ENCODE results near the gene NHSL1. TPM values are rescaled to one million over a fixed set of nuclear protein-coding genes. Genes with fewer than 3 reads are reported as not detected.
A peak's percentile ranks its signal among the peaks of the same experiment; 100 is the strongest.
"Not testable (repeated sequence)": the region's sequence is repeated elsewhere in the genome, so short reads cannot be mapped to it uniquely, and the experiment has no call there.

The NHSL1 gene
- total and polyA plus RNA-seq, 2 donors = 0.85 to 1.4 TPM

DNA sequence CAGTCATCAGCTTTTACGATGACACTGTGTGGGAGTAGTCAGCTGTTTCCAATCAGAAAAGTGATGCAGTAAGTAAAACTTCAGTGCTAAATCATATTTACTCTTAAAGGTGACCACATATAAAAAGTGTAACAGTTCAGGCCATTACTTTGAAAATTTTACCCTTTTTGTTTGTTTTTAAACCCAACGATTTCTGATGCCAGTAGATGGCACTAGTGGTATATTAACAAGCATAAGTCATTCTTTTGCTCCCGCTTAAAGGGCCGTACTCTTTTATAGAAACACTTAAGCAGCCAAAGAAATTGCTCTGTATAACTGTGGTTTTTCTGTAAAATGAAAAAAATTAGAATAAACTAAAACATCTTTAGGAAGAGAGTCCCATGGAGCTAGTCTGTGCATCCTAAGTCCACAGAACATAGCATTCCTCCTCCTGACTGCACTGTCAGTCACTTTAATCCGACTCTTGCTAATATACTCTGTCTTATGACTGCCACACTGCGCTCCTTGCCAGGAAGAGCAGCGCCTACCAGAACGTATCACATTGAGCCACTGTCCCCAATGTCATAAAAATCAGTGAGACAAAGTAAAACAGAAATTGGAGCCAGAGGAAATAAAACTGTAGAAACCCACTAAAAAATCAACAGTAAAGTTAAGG, 70.2 kb downstream of the NHSL1 start:
- Histone ChIP-seq H3K27me3 (ENCODE audit: control insufficient read depth in 2 of 2, insufficient read depth in 1 of 2, low read length in 1 of 2) (no peaks in the 10 kb centered on the region), H3K4me1 (ENCODE audit: control insufficient read depth in 2 of 2, insufficient read depth in 2 of 2, low read length in 2 of 2) (no peaks in the 10 kb centered on the region), H3K9me3 (ENCODE audit: control insufficient read depth in 2 of 2, insufficient read depth in 1 of 2, low read length in 1 of 2) (no peaks in the 10 kb centered on the region), H3K36me3 (ENCODE audit: control insufficient read depth in 2 of 2, insufficient read depth in 2 of 2, low read length in 1 of 2) (no peaks in the 10 kb centered on the region), H3K4me3 (ENCODE audit: low read length in 2 of 2) (no peak overlapping the region), H3K27ac (ENCODE audit: low read depth in 1 of 2, low read length in 1 of 2) (no peak overlapping the region)
- DNase-seq (ENCODE audit: low read depth in 6 of 9, low spot score in 9 of 9) = peak in 6 of 9 donors; percentile 25 to 60 (median 28)
- WGBS = 64% methylated on average over 8 of the region's 8 CpGs

- no peak overlapping the region for H3K4me3 ChIP-seq (ENCODE audit: low read length in 2 of 2)
Observed at GRCh38 chr6:138427701-138428100, 71.6 kb downstream of the NHSL1 start.

GRCh38 chr6:138426500-138427123, 72.7 kb downstream of the NHSL1 start:
- Histone ChIP-seq H3K27ac (ENCODE audit: low read depth in 1 of 2, low read length in 1 of 2) (no peak overlapping the region), H3K36me3 (ENCODE audit: control insufficient read depth in 2 of 2, insufficient read depth in 2 of 2, low read length in 1 of 2) (no peaks in the 10 kb centered on the region), H3K4me3 (ENCODE audit: low read length in 2 of 2) (no peak overlapping the region), H3K4me1 (ENCODE audit: control insufficient read depth in 2 of 2, insufficient read depth in 2 of 2, low read length in 2 of 2) (no peaks in the 10 kb centered on the region), H3K9me3 (ENCODE audit: control insufficient read depth in 2 of 2, insufficient read depth in 1 of 2, low read length in 1 of 2) (no peaks in the 10 kb centered on the region), H3K27me3 (ENCODE audit: control insufficient read depth in 2 of 2, insufficient read depth in 1 of 2, low read length in 1 of 2) (no peaks in the 10 kb centered on the region)
- WGBS = 93% methylated on average over 5 of the region's 5 CpGs
- no peak for DNase-seq (ENCODE audit: low read depth in 6 of 9, low spot score in 9 of 9)

More at GRCh38 chr6:138427701-138428100, 71.6 kb downstream of the NHSL1 start:
- no peaks in the 10 kb centered on the region for H3K9me3 ChIP-seq (ENCODE audit: control insufficient read depth in 2 of 2, insufficient read depth in 1 of 2, low read length in 1 of 2)
- no peaks in the 10 kb centered on the region for H3K36me3 ChIP-seq (ENCODE audit: control insufficient read depth in 2 of 2, insufficient read depth in 2 of 2, low read length in 1 of 2)
- H3K27me3 ChIP-seq (ENCODE audit: control insufficient read depth in 2 of 2, insufficient read depth in 1 of 2, low read length in 1 of 2) = no peaks in the 10 kb centered on the region
- H3K27ac ChIP-seq (ENCODE audit: low read depth in 1 of 2, low read length in 1 of 2) = no peak overlapping the region
- no peaks in the 10 kb centered on the region for H3K4me1 ChIP-seq (ENCODE audit: control insufficient read depth in 2 of 2, insufficient read depth in 2 of 2, low read length in 2 of 2)
- WGBS = 97% methylated on average over 8 of the region's 8 CpGs
- DNase-seq (ENCODE audit: low read depth in 6 of 9, low spot score in 9 of 9) = no peak

DNA sequence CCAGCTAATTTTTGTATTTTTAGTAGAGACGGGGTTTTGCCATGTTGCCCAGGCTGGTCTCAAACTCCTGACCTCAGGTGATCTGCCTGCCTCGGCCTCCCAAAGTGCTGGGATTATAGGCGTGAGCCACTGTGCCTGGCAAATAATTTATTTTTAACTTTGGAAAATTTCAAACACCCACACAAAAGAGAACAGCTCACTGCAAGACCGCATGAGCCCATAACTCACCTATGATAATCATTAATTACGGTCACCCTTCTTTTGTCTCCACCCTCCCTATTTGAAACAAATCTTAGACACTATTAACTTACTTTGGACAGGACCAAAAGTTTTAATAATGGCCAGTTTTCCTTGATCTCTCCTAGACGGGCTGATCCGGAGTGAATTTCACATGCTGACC, 74.0 kb downstream of the NHSL1 start:
- not testable (repeated sequence) for H3K36me3 ChIP-seq (ENCODE audit: control insufficient read depth in 2 of 2, insufficient read depth in 2 of 2, low read length in 1 of 2); H3K9me3 ChIP-seq (ENCODE audit: control insufficient read depth in 2 of 2, insufficient read depth in 1 of 2, low read length in 1 of 2); H3K4me1 ChIP-seq (ENCODE audit: control insufficient read depth in 2 of 2, insufficient read depth in 2 of 2, low read length in 2 of 2); H3K27ac ChIP-seq (ENCODE audit: low read depth in 1 of 2, low read length in 1 of 2); DNase-seq (ENCODE audit: low read depth in 6 of 9, low spot score in 9 of 9); H3K4me3 ChIP-seq (ENCODE audit: low read length in 2 of 2); H3K27me3 ChIP-seq (ENCODE audit: control insufficient read depth in 2 of 2, insufficient read depth in 1 of 2, low read length in 1 of 2)
- 97% methylated on average over 7 of the region's 7 CpGs for WGBS

DNA sequence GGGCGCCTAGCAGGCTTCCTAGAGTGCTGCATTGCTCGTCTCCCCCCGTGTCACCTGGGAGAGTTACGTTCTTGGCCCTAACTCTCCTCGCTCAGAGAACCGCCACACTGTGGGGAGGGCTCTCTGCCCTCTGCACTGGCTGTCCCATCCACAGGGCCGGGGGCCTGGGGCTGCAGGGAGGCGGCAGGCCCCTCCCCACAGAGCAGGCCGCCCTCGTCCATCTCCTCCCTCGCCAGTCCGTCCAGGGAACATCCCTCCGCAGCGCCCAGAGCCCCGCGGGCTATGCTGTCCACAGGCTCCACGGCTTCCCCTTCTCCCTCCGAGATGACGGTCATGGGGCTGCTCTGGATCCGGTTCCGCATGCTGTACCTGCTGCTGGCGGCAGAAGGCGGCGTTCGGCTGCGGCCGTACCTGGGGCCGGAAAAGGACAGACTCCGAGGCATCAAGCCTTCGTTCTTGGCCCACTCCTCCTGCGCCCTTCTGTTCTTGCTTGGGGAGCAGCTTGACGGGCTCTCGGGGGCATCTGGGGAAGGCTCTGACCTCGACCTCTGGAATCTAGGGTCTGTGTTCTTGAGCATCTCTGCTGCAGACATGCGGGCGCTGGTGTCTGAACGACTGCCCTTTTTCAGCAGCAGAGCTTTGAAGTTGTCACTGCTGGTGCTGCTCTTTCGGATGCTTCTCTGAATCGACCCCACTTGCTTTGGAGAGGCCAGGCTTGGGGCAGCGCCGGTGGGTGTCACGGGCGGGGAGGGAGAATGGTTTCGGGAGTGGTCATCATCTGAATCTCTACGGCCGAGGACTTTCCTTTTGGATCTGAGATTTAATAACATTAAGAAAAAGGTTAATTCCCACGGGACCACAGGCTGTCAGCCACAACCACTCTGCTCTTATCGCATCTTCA, 75.0 kb downstream of the NHSL1 start:
- Histone ChIP-seq H3K27me3 (ENCODE audit: control insufficient read depth in 2 of 2, insufficient read depth in 1 of 2, low read length in 1 of 2) (no peaks in the 10 kb centered on the region), H3K36me3 (ENCODE audit: control insufficient read depth in 2 of 2, insufficient read depth in 2 of 2, low read length in 1 of 2) (no peaks in the 10 kb centered on the region), H3K4me3 (ENCODE audit: low read length in 2 of 2) (no peak overlapping the region), H3K4me1 (ENCODE audit: control insufficient read depth in 2 of 2, insufficient read depth in 2 of 2, low read length in 2 of 2) (no peaks in the 10 kb centered on the region), H3K27ac (ENCODE audit: low read depth in 1 of 2, low read length in 1 of 2) (no peak overlapping the region), H3K9me3 (ENCODE audit: control insufficient read depth in 2 of 2, insufficient read depth in 1 of 2, low read length in 1 of 2) (no peaks in the 10 kb centered on the region)
- WGBS = 98% methylated on average over 48 of the region's 48 CpGs
- no peak for DNase-seq (ENCODE audit: low read depth in 6 of 9, low spot score in 9 of 9)

DNA sequence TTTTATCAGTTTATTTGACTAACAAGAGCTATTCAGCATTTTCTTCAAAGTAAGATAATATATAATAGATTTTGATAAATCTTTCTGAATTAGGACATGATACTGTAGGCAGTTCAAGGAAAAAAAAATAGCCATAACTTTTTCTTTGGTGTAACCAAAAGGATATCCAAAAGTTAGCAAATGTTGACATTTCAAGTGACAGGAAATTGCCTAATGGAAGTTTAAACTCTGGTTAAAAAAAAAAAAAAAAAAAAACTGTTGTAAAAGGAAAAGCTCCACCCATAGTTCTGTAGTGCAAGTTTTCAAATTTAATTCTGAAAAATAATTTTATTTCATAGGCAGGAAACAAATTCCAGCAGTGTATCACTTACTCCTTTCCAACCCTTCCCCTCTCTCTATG, 76.4 kb downstream of the NHSL1 start:
- Histone ChIP-seq H3K27ac (ENCODE audit: low read depth in 1 of 2, low read length in 1 of 2) (no peak overlapping the region), H3K4me1 (ENCODE audit: control insufficient read depth in 2 of 2, insufficient read depth in 2 of 2, low read length in 2 of 2) (no peaks in the 10 kb centered on the region), H3K9me3 (ENCODE audit: control insufficient read depth in 2 of 2, insufficient read depth in 1 of 2, low read length in 1 of 2) (no peaks in the 10 kb centered on the region), H3K36me3 (ENCODE audit: control insufficient read depth in 2 of 2, insufficient read depth in 2 of 2, low read length in 1 of 2) (peaks cover 0 to 6% of the 10 kb centered on the region in 2 donors), H3K27me3 (ENCODE audit: control insufficient read depth in 2 of 2, insufficient read depth in 1 of 2, low read length in 1 of 2) (no peaks in the 10 kb centered on the region), H3K4me3 (ENCODE audit: low read length in 2 of 2) (no peak overlapping the region)
- DNase-seq (ENCODE audit: low read depth in 6 of 9, low spot score in 9 of 9) = no peak

GRCh38 chr6:138421608-138422007, 77.7 kb downstream of the NHSL1 start:
- Histone ChIP-seq H3K27me3 (ENCODE audit: control insufficient read depth in 2 of 2, insufficient read depth in 1 of 2, low read length in 1 of 2) (no peaks in the 10 kb centered on the region), H3K9me3 (ENCODE audit: control insufficient read depth in 2 of 2, insufficient read depth in 1 of 2, low read length in 1 of 2) (no peaks in the 10 kb centered on the region), H3K4me1 (ENCODE audit: control insufficient read depth in 2 of 2, insufficient read depth in 2 of 2, low read length in 2 of 2) (no peaks in the 10 kb centered on the region), H3K36me3 (ENCODE audit: control insufficient read depth in 2 of 2, insufficient read depth in 2 of 2, low read length in 1 of 2) (peaks cover 0 to 6% of the 10 kb centered on the region in 2 donors), H3K4me3 (ENCODE audit: low read length in 2 of 2) (no peak overlapping the region), H3K27ac (ENCODE audit: low read depth in 1 of 2, low read length in 1 of 2) (no peak overlapping the region)
- no peak for DNase-seq (ENCODE audit: low read depth in 6 of 9, low spot score in 9 of 9)
- 98% methylated on average over 10 of the region's 10 CpGs for WGBS

- H3K27me3 ChIP-seq (ENCODE audit: control insufficient read depth in 2 of 2, insufficient read depth in 1 of 2, low read length in 1 of 2) = no peaks in the 10 kb centered on the region
- H3K9me3 ChIP-seq (ENCODE audit: control insufficient read depth in 2 of 2, insufficient read depth in 1 of 2, low read length in 1 of 2) = no peaks in the 10 kb centered on the region
- no peak overlapping the region for H3K27ac ChIP-seq (ENCODE audit: low read depth in 1 of 2, low read length in 1 of 2)
- DNase-seq (ENCODE audit: low read depth in 6 of 9, low spot score in 9 of 9) = no peak
- WGBS = 81% methylated on average over 6 of the region's 6 CpGs
- no peak overlapping the region for H3K4me3 ChIP-seq (ENCODE audit: low read length in 2 of 2)
- peaks cover 0 to 6% of the 10 kb centered on the region in 2 donors for H3K36me3 ChIP-seq (ENCODE audit: control insufficient read depth in 2 of 2, insufficient read depth in 2 of 2, low read length in 1 of 2)
- H3K4me1 ChIP-seq (ENCODE audit: control insufficient read depth in 2 of 2, insufficient read depth in 2 of 2, low read length in 2 of 2) = no peaks in the 10 kb centered on the region
Observed at GRCh38 chr6:138421089-138421488, 78.2 kb downstream of the NHSL1 start.

DNA sequence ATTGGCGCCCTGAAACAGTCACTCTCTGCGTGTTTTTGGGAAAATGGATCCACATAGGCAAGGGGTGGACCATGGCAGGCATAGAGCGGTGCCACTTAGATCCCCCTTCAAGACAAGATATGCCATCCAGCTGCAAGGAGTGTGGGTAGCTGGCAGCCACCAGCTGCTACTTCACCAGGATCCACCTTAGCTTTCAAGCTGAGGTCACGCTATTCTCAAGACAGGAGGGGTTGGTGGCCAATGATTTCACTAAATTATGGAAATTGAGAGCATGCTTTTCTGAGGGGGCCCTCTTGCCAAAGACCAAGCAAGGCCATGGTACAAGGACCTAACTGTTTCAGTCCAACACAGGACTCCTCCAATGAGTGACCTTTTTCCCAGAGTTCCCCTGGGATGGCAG, 78.9 kb downstream of the NHSL1 start:
- no peak for DNase-seq (ENCODE audit: low read depth in 6 of 9, low spot score in 9 of 9)
- Histone ChIP-seq H3K4me1 (ENCODE audit: control insufficient read depth in 2 of 2, insufficient read depth in 2 of 2, low read length in 2 of 2) (no peaks in the 10 kb centered on the region), H3K36me3 (ENCODE audit: control insufficient read depth in 2 of 2, insufficient read depth in 2 of 2, low read length in 1 of 2) (peaks cover 0 to 12% of the 10 kb centered on the region in 2 donors), H3K4me3 (ENCODE audit: low read length in 2 of 2) (no peak overlapping the region), H3K27me3 (ENCODE audit: control insufficient read depth in 2 of 2, insufficient read depth in 1 of 2, low read length in 1 of 2) (no peaks in the 10 kb centered on the region), H3K9me3 (ENCODE audit: control insufficient read depth in 2 of 2, insufficient read depth in 1 of 2, low read length in 1 of 2) (no peaks in the 10 kb centered on the region), H3K27ac (ENCODE audit: low read depth in 1 of 2, low read length in 1 of 2) (no peak overlapping the region)
- WGBS = 98% methylated on average over 4 of the region's 4 CpGs
